GM12801 (cell line): Measurements from ENCODE around the gene PNO1.

Source experiments
- CTCF ChIP-seq: IDR thresholded peaks from one replicate; pipeline ENCODE4 v1.5.1; 2011; ENCODE audit warnings: control low read depth; ENCODE audit not compliant: insufficient read length; ENCODE audit errors: extremely low read depth

The PNO1 gene

GRCh38 chr2:68203587-68203986, 45.9 kb downstream of the PNO1 start:
- no peak for TF ChIP-seq CTCF

DNA sequence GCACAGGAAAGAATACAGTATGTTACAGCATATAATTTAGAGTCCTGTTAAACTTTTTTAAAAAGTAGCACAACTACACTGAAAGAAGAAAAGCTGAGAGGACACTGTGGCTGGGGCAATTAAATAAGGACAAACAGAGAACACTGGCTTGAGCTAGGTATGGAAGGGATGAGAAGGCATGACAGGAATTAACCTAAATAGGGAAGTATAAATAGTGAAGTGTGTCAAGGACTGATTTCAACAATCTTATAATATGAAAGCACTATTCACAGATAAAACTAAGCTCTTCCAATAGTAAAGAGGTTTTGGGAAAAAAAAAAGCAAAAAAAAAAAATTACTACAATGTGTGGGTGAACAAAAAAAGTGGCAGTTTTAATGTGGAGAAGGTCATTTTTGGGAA, 49.1 kb downstream of the PNO1 start:
- no peak for TF ChIP-seq CTCF

GRCh38 chr2:68214381-68214780, 56.7 kb downstream of the PNO1 start:
- TF ChIP-seq CTCF = no peak

DNA sequence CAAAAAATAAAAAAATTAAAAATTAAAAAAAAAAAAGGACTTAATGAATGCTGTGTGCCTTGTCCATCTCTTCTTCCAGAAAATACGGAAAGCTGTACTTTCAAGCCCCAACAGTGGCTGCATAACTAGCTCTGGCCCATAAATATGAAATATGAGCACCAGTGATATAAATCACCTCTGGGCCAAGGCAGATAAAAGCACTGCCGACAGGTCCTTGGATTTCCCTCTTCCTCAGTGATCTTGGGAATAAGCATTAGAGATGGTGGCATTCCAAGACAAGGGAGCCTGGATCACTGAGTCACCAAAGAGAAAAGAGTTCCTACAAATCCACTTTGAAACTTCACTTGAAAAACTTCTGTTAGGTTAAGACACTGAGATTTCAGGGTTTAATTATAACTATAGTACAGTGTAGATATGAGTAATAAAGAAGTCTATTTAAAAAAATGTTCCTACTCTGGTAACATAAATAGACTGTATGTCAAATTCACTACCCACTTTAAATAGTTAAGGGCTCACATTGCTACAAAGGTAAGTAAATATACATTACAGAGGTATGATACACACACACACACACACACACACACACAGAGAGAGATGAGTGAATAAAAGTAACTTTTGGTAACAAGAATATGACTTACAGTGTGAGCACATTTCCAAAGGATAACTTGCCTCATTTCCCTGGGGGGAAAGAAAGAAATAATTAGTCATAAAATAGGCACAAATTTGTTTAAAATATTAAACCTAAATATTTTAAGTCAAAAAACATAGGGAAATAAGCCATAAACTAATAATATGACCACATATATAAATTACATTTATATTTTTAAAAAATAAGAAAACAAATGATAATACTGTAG, 59.0 kb downstream of the PNO1 start:
- TF ChIP-seq CTCF = no peak

DNA sequence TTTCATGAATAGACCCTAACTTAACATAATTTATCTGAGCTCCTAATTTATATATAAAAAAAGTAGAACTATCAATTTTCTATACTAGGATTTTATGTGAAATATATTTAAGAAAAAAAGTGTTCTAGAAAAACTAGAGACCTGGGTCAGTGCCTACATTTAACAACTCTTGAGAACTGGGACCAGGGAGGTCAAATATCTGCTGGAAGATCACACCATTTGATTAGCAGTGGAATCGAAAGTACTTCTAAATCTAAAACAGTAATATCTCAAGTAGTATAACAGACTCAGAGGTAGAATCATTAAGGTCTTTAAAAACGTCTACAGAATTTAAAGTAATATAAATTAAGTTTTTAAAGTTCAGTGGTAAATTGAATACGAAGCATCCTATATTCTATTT, 60.0 kb downstream of the PNO1 start:
- TF ChIP-seq CTCF = no peak

GRCh38 chr2:68218343-68218901, 60.7 kb downstream of the PNO1 start:
- TF ChIP-seq CTCF = no peak

GRCh38 chr2:68222287-68222686, 64.6 kb downstream of the PNO1 start:
- TF ChIP-seq CTCF = no peak
